Measurements from ENCODE around the gene FGF9.

GRCh38 chr13:21632196-21632595 lies 38.7 kb upstream of the FGF9 start:
- TF ChIP-seq CTCF (IDR thresholded peaks at IDR 0.05) (no peak), POLR2AphosphoS5 (IDR thresholded peaks at IDR 0.05) (no peak), POLR2A (IDR thresholded peaks at IDR 0.05) (no peak)
